Muscle layer of colon (tissue), 2 donors: Measurements from ENCODE around the gene MS4A18.

Experiments used
- H3K27ac ChIP-seq: one replicate; pipeline ENCODE4 v1.7.0; 2013; ENCODE audit warnings: low read depth, mild to moderate bottlenecking, low read length, moderate library complexity
- H3K27me3 ChIP-seq, 2 donors: one replicate each; pipeline ENCODE4 v1.7.0; 2013; ENCODE audit warnings: low read length in 2 of 2, mild to moderate bottlenecking in 2 of 2; ENCODE audit not compliant: insufficient read depth in 2 of 2, control insufficient read depth in 1 of 2
- H3K36me3 ChIP-seq: one replicate; pipeline ENCODE4 v1.7.0; 2013; ENCODE audit warnings: mild to moderate bottlenecking, low read length; ENCODE audit not compliant: insufficient read depth
- H3K4me1 ChIP-seq: one replicate; pipeline ENCODE4 v1.7.0; 2013; ENCODE audit warnings: mild to moderate bottlenecking, low read length; ENCODE audit not compliant: insufficient read depth
- H3K4me3 ChIP-seq, 2 donors: one replicate each; pipeline ENCODE4 v1.7.0; 2013; ENCODE audit warnings: low read length in 2 of 2, low read depth in 1 of 2, mild to moderate bottlenecking in 1 of 2, moderate library complexity in 1 of 2
- H3K9ac ChIP-seq: one replicate; pipeline ENCODE4 v1.7.0; 2013; ENCODE audit warnings: low read length
- H3K9me3 ChIP-seq: one replicate; pipeline ENCODE4 v1.7.0; 2013; ENCODE audit warnings: mild to moderate bottlenecking, low read length
- donor health status: abdominal sarcoma.
- donor health status: Adenocarcinoma of cecum.

The MS4A18 gene

DNA sequence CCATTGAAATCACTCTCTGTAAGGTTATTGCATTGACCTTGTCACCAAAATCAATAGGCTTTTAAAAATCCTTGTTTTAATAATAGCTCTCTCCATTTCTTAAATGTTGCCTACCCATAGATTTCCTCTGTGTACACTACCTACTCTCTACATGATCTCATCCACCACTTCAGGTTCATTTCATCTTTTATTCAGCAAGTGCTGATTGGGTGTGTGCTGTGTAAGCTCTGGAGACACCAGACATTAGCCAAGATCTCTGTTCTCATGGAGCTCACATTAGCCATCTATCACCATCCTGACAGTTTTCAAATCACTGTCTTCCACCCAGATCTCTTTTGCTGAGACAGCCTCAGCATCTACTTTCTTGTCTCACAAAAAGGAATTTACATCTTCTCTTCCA lies 56.3 kb downstream of the MS4A18 start:
- Histone ChIP-seq H3K27me3 (no peaks in the 10 kb centered on the region), H3K36me3 (no peaks in the 10 kb centered on the region), H3K27ac (no peak overlapping the region), H3K9ac (no peak overlapping the region), H3K4me1 (peaks cover under 1% of the 10 kb centered on the region), H3K9me3 (no peaks in the 10 kb centered on the region), H3K4me3 (no peak overlapping the region)

GRCh38 chr11:60781286-60781980 lies 56.9 kb downstream of the MS4A18 start:
- no peaks in the 10 kb centered on the region for H3K27me3 ChIP-seq
- no peak overlapping the region for H3K4me3 ChIP-seq
- H3K36me3 ChIP-seq, result no peaks in the 10 kb centered on the region
- no peak overlapping the region for H3K27ac ChIP-seq
- no peaks in the 10 kb centered on the region for H3K4me1 ChIP-seq
- H3K9ac ChIP-seq, result no peak overlapping the region
- H3K9me3 ChIP-seq, result no peaks in the 10 kb centered on the region

DNA sequence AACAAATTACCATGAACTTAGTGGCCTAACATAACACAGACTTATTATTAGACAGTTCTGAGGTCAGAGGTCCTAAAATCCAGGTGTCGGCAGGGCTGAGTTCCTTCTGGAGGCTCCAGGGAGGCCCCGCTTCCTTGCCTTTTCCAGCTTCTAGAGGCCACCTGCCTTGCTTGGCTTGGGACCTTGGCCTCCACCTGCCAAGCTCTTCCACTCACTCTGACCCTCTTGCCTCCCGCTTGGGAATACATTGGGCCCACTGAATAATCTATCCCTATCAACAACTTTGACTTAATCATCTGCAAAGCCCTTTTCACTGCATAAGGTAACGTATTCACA lies 57.4 kb downstream of the MS4A18 start:
- Histone ChIP-seq H3K4me1 (peaks cover 4% of the 10 kb centered on the region), H3K4me3 (no peak overlapping the region), H3K27me3 (no peaks in the 10 kb centered on the region), H3K27ac (no peak overlapping the region), H3K9me3 (no peaks in the 10 kb centered on the region), H3K36me3 (no peaks in the 10 kb centered on the region), H3K9ac (no peak overlapping the region)

- H3K27me3 ChIP-seq, result no peaks in the 10 kb centered on the region
- no peaks in the 10 kb centered on the region for H3K36me3 ChIP-seq
- no peak overlapping the region for H3K4me3 ChIP-seq
- no peak overlapping the region for H3K27ac ChIP-seq
- no peaks in the 10 kb centered on the region for H3K9me3 ChIP-seq
- no peak overlapping the region for H3K9ac ChIP-seq
- peaks cover 6% of the 10 kb centered on the region for H3K4me1 ChIP-seq
These were observed 58.0 kb downstream of the MS4A18 start for GRCh38 chr11:60782393-60783140.

DNA sequence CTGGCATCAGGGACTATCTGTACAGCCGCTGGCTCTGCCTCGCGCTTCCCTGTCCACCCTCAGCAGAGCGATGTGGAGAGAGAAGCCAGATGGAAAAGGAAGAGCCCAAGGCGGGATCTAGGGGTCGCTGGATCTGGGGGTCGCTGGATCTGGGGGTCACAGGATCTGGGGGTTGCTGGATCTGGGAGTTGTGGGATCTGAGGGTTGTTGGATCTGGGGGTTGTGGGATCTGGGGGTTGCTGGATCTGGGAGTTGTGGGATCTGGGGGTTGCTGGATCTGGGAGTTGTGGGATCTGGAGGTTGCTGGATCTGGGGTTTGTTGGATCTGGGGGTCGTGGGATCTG lies 58.6 kb downstream of the MS4A18 start:
- no peak overlapping the region for H3K4me3 ChIP-seq
- peaks cover 6% of the 10 kb centered on the region for H3K4me1 ChIP-seq
- no peaks in the 10 kb centered on the region for H3K9me3 ChIP-seq
- H3K36me3 ChIP-seq, result no peaks in the 10 kb centered on the region
- no peak overlapping the region for H3K27ac ChIP-seq
- H3K27me3 ChIP-seq, result no peaks in the 10 kb centered on the region
- no peak overlapping the region for H3K9ac ChIP-seq

DNA sequence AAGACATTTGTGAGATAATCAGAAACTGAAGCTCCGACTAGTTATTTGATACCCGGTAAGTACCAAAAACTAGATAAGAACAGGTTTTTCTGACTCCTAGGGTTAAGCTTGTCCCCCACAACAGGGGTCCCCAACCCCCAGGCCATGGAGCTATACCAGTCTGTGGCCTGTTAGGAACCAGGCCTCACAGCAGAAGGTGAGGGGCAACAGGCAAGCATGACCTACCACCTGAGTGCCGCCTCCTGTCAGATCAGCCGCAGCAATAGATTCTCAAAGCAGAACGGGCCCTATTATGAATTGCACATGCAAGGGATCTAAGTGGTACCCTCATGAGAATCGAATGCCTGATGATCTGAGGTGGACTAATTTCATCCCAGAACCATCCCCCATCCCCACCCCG lies 59.4 kb downstream of the MS4A18 start:
- Histone ChIP-seq H3K9ac (no peak overlapping the region), H3K27ac (no peak overlapping the region), H3K4me3 (no peak overlapping the region), H3K27me3 (no peaks in the 10 kb centered on the region), H3K9me3 (no peaks in the 10 kb centered on the region), H3K4me1 (peaks cover 6% of the 10 kb centered on the region), H3K36me3 (no peaks in the 10 kb centered on the region)

DNA sequence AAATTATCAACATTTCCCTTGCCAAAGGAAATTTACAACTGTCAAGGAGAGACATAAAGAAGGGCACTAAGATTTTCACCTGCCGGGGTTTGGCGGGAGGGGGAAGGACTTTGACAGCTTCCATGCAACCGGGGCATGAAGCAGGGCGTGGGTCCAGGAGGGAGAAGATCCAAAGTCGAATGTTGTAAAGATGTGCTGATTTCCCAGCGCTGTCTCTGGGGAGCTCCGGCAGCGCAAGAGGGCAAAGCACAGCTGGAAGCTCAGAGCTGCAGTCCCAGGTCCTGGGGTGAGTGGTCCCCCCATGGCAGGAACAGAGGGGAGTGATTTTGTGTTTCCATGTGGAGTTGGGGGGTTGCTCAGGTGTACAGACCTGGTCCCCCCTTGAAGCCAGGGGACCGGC lies 60.6 kb downstream of the MS4A18 start, which contains the start of gene MS4A10:
TSS of gene MS4A10 (plus strand) at position 198 of the 400 bp plus-strand sequence. CDS start 5,003 bp downstream, outside the sequence.
- no peak within 1 kb of the TSS for H3K27ac ChIP-seq

DNA sequence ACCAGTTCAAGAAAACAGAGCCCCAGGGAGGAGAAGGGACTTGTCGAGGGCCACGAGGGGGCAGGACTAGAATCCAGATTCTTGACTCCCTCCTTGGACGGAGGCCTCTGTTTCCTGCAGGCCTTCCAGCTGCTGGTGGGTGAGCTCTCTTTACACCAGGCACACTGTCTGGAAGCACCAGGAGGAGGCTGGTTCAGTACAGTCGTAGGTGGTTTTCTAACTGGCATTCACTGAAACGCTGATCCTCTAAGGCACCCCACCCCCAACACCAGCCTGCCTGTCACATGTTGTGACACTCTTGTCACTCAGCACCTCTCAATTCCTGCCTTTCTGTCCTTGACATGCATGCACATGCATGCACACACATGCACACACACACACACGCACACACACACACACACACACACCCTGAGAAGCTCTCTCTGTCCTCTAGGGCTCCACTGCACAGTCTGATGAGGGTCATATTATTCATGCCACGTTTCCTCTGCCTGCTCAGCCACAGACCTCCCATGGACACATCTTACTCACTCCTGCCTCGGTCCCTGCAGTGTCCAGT lies 61.4 kb downstream of the MS4A18 start:
- Histone ChIP-seq H3K36me3 (no peaks in the 10 kb centered on the region), H3K4me1 (peaks cover 6% of the 10 kb centered on the region), H3K27ac (no peak overlapping the region), H3K9me3 (no peaks in the 10 kb centered on the region), H3K4me3 (no peak overlapping the region), H3K9ac (no peak overlapping the region), H3K27me3 (no peaks in the 10 kb centered on the region)

More for the DNA sequence above, 60.6 kb downstream of the MS4A18 start, which contains the start of gene MS4A10:
- H3K27me3 ChIP-seq, result no peaks in the 10 kb centered on the region
- no peak within 1 kb of the TSS for H3K9ac ChIP-seq
- no peak within 1 kb of the TSS for H3K4me3 ChIP-seq
- H3K9me3 ChIP-seq, result no peaks in the 10 kb centered on the region
- H3K4me1 ChIP-seq, result peaks cover 6% of the 10 kb centered on the region
- no peaks in the 10 kb centered on the region for H3K36me3 ChIP-seq

GRCh38 chr11:60786811-60787567 lies 62.5 kb downstream of the MS4A18 start:
- Histone ChIP-seq H3K27me3 (no peaks in the 10 kb centered on the region), H3K4me1 (peaks cover 6% of the 10 kb centered on the region), H3K9me3 (no peaks in the 10 kb centered on the region), H3K27ac (no peak overlapping the region), H3K9ac (no peak overlapping the region), H3K36me3 (no peaks in the 10 kb centered on the region), H3K4me3 (no peak overlapping the region)

DNA sequence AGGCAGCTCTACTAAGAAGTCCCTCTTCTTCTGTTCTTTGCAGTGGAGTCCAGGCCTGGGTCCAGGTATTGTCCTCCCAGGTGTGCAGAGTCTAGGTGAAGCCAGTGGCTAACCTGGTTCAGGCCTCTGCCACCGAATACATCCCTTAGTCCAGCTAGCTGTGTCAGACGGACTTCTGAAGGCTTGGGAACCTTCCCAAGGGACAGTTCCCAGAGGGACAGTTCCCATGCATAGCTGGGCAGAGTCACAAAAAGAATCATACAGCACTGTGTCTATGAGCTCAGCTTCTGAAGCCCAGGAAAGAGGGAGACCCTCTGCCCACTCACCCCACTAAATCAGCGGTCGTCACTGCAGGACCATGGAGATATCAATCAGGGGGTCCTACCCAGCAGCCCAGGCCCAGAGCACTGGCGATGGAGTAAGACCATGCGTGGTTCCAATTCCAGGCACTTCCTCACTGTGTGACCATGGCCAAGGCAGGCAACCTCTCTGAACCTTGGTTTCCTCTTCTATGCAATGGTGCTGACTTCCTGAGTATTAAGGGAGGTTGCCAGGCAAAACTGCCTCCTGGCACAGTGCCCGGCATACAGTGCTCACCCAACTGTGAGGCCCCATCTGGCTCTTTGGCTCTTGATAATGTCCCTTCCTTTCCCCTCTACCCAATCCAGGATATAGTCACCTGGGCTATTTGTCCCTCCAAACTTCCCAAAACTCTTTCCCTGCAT lies 64.0 kb downstream of the MS4A18 start:
- H3K9me3 ChIP-seq, result no peaks in the 10 kb centered on the region
- peaks cover 6% of the 10 kb centered on the region for H3K4me1 ChIP-seq
- no peak overlapping the region for H3K27ac ChIP-seq
- no peaks in the 10 kb centered on the region for H3K27me3 ChIP-seq
- no peak overlapping the region for H3K4me3 ChIP-seq
- no peak overlapping the region for H3K9ac ChIP-seq
- no peaks in the 10 kb centered on the region for H3K36me3 ChIP-seq

- Histone ChIP-seq H3K36me3 (no peaks in the 10 kb centered on the region), H3K9me3 (no peaks in the 10 kb centered on the region), H3K9ac (no peak overlapping the region), H3K27me3 (no peaks in the 10 kb centered on the region), H3K27ac (no peak overlapping the region), H3K4me3 (no peak overlapping the region), H3K4me1 (peaks cover 6% of the 10 kb centered on the region)
These were observed 66.2 kb downstream of the MS4A18 start for GRCh38 chr11:60790726-60791125.
